GM12892 (cell line): ENCODE results near the gene IL17B.

Experiments
- POLR2A ChIP-seq: IDR thresholded peaks from 2 replicates; pipeline ENCODE4 v1.6.1; 2011; ENCODE audit warnings: low read depth, low read length, control low read depth
- POLR2AphosphoS5 ChIP-seq: IDR thresholded peaks from 2 replicates; pipeline ENCODE4 v1.6.1; 2011; ENCODE audit warnings: low read depth, low read length, control low read depth
- TAF1 ChIP-seq: IDR thresholded peaks from 2 replicates; pipeline ENCODE4 v1.6.1; 2011; ENCODE audit warnings: low read depth, mild to moderate bottlenecking, control low read depth, low read length, borderline replicate concordance

DNA sequence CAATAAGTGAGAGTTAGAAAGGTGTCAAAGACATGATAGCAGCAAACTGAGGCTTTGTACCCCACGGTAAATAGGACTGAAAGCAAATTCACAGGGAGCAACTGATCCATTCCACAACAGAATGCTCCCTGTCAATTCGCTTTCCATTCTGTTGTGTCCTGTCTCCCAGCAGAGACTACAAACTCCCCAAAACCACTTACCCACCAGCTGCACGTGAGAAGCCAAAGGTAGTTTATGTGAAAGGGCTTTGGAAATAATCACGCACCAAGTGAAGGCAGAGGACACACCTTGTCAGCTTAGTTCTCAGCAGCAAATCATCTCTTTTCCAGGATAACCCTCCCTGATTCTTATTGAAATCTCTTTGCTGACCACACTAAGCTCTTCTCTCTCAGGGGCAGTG lies 46.6 kb upstream of the IL17B start:
- TF ChIP-seq TAF1: no peak
- TF ChIP-seq POLR2AphosphoS5: no peak
- no peak for TF ChIP-seq POLR2A
